ACHN (cell line): ENCODE measurements around the gene CYP8B1.
A peak's percentile ranks its signal among the peaks of the same experiment; 100 is the strongest.
"Not testable (repeated sequence)": the region's sequence is repeated elsewhere in the genome, so short reads cannot be mapped to it uniquely, and the experiment has no call there.

Experiments
- DNase-seq: peaks from one replicate; pipeline ENCODE4 v3.0.0-alpha.2; 2015
- in situ Hi-C: cut with HindIII; loops from 2 replicates; pipeline ENCODE4 v1.10.0; 2017; ENCODE audit warnings: low sequenced_read_pairs, low pct_ligation_motif_present, low pct_unique_long_range_greater_than_20kb

The CYP8B1 gene

GRCh38 chr3:42891042-42891441 is 15.4 kb upstream of the CYP8B1 start:
- no peak for DNase-seq
- in situ Hi-C loops, result no loop called here

GRCh38 chr3:42887084-42887483 is 11.4 kb upstream of the CYP8B1 start:
- no peak for DNase-seq
- in situ Hi-C loops, result no loop called here

GRCh38 chr3:42886294-42886822 is 10.7 kb upstream of the CYP8B1 start:
- no peak for DNase-seq
- in situ Hi-C loops, result no loop called here

GRCh38 chr3:42884324-42884723 is 8.6 kb upstream of the CYP8B1 start:
- in situ Hi-C loops, result no loop called here
- no peak for DNase-seq

DNA sequence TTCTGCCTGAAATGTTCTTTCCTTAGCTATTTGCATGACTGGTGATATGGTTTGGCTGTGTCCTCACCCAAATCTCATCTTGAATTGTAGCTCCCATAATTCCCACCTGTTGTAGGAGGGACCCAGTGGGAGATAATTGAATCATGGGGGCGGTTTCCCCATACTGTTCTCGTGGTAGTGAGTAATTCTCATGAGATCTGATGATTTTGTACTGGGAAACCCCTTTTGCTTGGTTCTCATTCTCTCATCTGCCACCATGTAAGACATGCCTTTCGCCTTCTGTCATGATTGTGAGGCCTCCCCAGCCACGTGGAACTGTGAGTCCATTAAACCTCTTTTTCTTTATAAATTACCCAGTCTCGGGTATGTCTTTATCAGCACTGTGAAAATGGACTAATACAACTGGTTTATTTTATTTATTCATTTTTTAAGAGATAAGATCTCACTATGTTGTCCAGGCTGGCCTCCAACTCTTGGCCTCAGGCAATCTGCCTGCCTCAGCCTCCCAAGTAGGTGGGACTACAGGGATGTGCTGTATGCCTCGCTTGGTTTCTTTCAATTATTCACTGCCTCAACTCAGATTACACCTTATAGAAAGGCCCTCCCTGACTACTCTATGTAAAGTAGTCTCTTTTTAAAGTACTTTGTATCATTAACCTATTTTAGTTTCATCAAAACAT is 7.7 kb upstream of the CYP8B1 start:
- in situ Hi-C loops, DNase-seq: not testable (repeated sequence)

DNA sequence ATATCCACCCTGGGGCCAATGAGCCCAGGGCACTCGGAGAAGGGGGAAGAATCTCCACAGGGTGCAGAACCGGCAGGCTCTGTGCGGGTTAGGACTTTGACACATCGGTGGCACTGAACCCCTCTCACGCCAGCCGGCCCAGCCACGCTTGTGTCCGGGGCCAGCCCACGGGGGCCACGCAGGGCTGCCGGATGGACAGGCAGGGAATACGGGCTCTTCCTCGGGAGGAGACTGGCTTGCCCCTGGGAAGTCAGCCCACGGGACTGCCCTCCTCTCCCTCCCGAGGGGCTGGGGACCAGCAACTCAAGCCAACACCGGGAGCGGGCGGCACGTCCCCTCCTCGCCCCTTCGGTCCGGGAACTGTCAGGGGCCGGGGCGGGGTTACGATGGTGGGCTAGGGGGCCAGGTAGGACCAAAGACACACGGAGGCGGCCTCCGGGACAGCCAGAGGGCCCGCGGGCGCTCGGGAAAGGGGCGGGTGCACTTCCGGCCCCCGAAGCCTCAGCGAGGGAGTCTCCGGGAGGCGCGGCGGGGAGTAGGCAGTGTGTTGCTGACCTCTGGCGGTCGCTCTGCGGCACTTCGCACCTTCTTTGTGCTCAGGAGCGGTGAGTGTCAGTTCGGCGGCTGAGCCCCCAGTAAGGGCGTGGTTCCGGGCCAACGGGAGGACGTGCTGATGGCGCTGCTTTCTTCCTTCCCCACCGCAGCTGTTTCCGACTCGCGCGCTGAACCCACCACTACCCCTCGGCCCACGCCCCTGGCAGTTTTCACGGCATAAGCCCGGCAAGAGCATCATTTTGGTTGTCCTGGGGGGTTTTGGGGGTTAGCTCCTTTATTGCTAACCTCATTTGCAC is 5.1 kb upstream of the CYP8B1 start:
- in situ Hi-C loops, result no loop called here
- DNase-seq, result peak; percentile 74

DNA sequence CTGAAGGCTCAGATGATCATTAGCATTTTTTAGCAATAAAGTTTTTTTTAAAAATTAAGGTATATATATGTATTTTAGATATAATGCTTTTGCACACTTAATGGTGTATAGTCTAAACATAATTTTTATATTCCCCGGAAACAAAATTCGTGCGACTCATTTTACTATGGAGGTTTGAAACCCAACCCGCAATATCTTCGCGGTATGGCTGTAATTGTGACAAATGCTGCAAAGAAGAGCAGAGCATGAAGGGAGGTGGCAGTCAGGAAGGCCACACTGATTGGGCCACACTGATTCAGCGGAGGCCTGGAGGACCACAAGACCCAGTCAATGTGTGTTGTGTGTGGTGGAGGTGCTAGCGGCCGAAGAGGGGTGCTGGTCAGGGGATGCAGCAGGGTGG is 4.5 kb upstream of the CYP8B1 start:
- in situ Hi-C loops, result no loop called here
- no peak for DNase-seq

GRCh38 chr3:42877881-42878280 is 2.2 kb upstream of the CYP8B1 start:
- DNase-seq, result no peak
- in situ Hi-C loops, result no loop called here

DNA sequence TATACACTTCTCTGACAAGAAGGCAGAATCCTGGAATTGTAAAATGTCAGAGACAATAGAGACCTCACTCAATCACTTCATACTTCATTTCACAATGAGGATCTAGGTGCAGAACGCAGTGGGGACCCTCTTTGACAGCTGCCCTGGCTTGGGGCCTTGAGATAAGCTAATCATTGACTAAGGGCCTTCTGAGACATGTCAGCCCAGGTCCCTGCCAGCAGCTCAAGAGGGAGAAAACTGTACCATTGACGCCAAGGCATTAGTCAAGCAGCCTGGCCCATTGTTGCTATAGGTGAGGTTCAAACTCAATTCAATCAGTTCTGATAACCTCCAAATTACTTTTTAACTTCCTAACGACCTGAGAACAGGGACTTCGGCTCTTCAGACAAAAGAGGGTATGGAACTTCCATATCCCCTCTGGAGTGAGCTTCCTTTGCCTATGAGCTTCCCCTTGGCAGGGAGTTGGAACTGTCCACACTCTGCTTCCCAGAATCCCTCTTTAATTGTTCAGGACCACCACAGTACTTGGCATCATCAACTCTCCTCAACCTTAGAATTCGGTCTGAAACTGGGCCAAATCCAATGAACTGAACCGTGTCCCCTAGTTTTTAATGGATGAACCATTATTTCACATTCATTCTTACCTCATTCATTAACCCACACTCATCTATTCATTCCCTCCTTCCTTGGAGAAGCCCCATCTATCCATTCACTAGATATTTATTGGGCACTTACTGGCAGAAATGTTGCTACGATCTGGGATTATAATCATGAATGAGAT is 1.5 kb upstream of the CYP8B1 start:
- DNase-seq, result peak; percentile 12
- in situ Hi-C loops, result no loop called here

DNA sequence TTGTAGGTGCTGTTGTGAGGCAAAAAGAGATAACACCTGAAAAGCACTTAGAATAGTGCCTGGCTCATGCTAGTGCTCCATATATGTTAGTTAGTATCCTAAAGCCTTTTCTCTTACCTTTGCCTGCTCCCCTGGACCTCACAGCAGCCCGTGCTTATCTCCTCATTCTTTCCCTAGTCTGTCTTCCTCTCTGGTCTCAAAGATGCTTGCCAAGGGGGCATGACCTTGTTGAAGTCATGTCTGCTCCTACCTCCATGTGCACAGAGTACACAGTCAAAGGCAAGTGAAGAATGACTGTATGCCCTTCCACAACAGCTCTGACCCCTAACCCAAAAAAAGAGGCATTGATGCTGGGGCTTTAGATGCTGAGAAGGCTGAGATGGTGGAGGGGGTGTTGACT is 722 bp upstream of the CYP8B1 start:
- no peak for DNase-seq
- in situ Hi-C loops, result no loop called here

DNA sequence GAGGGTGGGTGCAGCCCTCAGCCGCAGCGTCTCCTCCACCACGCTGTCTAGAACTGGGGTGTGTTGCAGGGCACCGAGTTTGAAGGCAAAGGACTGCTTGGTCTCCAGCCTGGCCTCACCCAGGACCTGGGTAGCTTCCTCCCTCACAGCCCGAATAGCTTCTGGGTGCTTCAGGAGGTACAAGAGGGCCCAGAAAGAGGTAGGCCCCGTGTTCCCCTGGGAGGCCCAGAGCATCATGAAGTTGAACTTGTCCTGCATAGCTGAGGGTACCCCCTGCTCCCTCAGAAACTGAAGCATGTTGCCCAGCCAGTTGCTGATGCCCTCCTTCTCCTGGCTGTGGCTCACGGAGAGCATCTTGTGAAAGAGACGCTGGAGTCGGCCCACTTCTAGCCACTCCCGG is 930 bp downstream of the CYP8B1 start:
- in situ Hi-C loops, result no loop called here
- no peak for DNase-seq

- DNase-seq, result no peak
- in situ Hi-C loops, result no loop called here
These were observed 2.3 kb downstream of the CYP8B1 start for GRCh38 chr3:42873221-42873982.

GRCh38 chr3:42872718-42873117 is 3.0 kb downstream of the CYP8B1 start:
- no peak for DNase-seq
- in situ Hi-C loops, result no loop called here

GRCh38 chr3:42871592-42872196 is 4.0 kb downstream of the CYP8B1 start:
- in situ Hi-C loops, result no loop called here
- no peak for DNase-seq

- no peak for DNase-seq
- in situ Hi-C loops, result no loop called here
These were observed 6.8 kb downstream of the CYP8B1 start for GRCh38 chr3:42868841-42869240.

DNA sequence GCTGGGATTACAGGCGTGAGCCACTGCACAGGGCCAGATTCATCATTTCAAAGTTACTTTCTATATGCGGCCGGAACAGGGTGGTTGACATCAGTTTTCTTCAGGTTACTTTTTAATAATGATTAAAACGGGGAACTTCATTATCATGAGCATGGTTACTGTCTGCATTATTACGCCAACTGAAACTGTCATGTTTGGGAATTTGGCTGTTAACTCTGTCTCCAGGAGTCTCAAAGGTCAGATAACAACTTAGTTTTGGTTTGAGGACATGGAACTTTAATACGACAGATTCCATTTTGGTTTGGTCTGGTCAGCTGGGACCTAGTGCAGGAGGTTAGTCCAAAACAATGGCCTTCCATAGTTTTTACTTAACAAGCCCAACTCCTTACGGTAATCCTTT is 8.5 kb downstream of the CYP8B1 start:
- in situ Hi-C loops, result no loop called here

DNA sequence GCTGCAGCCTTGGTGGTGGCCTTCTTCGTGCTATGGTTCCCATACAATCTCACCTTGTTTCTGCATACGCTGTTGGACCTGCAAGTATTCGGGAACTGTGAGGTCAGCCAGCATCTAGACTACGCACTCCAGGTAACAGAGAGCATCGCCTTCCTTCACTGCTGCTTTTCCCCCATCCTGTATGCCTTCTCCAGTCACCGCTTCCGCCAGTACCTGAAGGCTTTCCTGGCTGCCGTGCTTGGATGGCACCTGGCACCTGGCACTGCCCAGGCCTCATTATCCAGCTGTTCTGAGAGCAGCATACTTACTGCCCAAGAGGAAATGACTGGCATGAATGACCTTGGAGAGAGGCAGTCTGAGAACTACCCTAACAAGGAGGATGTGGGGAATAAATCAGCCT is 10.4 kb downstream of the CYP8B1 start:
- in situ Hi-C loops, result no loop called here
- DNase-seq, result no peak

More for the DNA sequence above, 8.5 kb downstream of the CYP8B1 start:
- no peak for DNase-seq

DNA sequence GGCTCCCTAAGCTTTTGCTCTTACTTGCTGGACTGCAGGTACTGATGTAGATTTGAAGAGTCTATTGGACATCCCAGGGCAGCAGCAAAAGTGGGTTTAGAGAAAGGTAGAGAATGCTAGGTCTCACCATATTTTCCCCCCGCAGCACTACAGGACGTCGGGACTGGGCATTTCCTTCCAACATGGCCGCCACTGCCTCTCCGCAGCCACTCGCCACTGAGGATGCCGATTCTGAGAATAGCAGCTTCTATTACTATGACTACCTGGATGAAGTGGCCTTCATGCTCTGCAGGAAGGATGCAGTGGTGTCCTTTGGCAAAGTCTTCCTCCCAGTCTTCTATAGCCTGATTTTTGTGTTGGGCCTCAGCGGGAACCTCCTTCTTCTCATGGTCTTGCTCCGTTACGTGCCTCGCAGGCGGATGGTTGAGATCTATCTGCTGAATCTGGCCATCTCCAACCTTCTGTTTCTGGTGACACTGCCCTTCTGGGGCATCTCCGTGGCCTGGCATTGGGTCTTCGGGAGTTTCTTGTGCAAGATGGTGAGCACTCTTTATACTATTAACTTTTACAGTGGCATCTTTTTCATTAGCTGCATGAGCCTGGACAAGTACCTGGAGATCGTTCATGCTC is 11.2 kb downstream of the CYP8B1 start:
- in situ Hi-C loops, result no loop called here
- no peak for DNase-seq
